ENCODE data around the gene ALDH1L1. TPM values are rescaled to one million over a fixed set of nuclear protein-coding genes. Genes with fewer than 3 reads are reported as not detected.
A peak's percentile ranks its signal among the peaks of the same experiment; 100 is the strongest.

Gene ALDH1L1
- total RNA-seq, 1 experiment from 2014 or later = 1.2 TPM

- TF ChIP-seq NFATC4 (CRISPR knock-in tag; IDR thresholded peaks at IDR 0.05) = no peak
Measured at GRCh38 chr3:126130081-126130855, 50.1 kb downstream of the ALDH1L1 start (continued).

GRCh38 chr3:126129398-126129891, 50.9 kb downstream of the ALDH1L1 start:
- H3K36me3 Mint-ChIP-seq = no peaks in the 10 kb centered on the region
- peaks cover 13% of the 10 kb centered on the region for H3K27me3 Mint-ChIP-seq (ENCODE audit: low read depth)
- H3K9me3 Mint-ChIP-seq = no peaks in the 10 kb centered on the region
- peak; percentile 8 for DNase-seq (ENCODE audit: low spot score)
- ATAC-seq = no peak
- TF ChIP-seq GABPB1 (CRISPR knock-in tag; IDR thresholded peaks at IDR 0.05) (no peak), ZNF425 (CRISPR knock-in tag; conservative IDR thresholded peaks at IDR 0.05) (no peak)
- ChIA-PET CTCF (no interaction called here), POLR2A (no interaction called here)
- H3K4me1 Mint-ChIP-seq = peaks cover 21% of the 10 kb centered on the region
- no peak overlapping the region for H3K4me3 Mint-ChIP-seq
- no peak overlapping the region for H3K27ac Mint-ChIP-seq

GRCh38 chr3:126128504-126129397, 51.6 kb downstream of the ALDH1L1 start:
- Mint-ChIP-seq H3K36me3 (no peaks in the 10 kb centered on the region), H3K4me3 (no peak overlapping the region), H3K4me1 (peaks cover 24% of the 10 kb centered on the region), H3K27ac (no peak overlapping the region), H3K9me3 (no peaks in the 10 kb centered on the region), H3K27me3 (ENCODE audit: low read depth) (peaks cover 8% of the 10 kb centered on the region)
- TF ChIP-seq ZBTB21 (CRISPR knock-in tag; IDR thresholded peaks at IDR 0.05; ENCODE audit: borderline replicate concordance) (no peak), ATF2 (CRISPR knock-in tag; IDR thresholded peaks at IDR 0.05; ENCODE audit: borderline replicate concordance, low read depth) (no peak), TEAD4 (CRISPR knock-in tag; IDR thresholded peaks at IDR 0.05) (no peak), MAX (CRISPR knock-in tag; IDR thresholded peaks at IDR 0.05) (no peak), FOXK1 (CRISPR knock-in tag; IDR thresholded peaks at IDR 0.05) (no peak), IRF2 (CRISPR knock-in tag; IDR thresholded peaks at IDR 0.05; ENCODE audit: borderline replicate concordance, low read depth) (no peak), CREM (CRISPR knock-in tag; IDR thresholded peaks at IDR 0.05) (no peak), ZNF138 (CRISPR knock-in tag; conservative IDR thresholded peaks at IDR 0.05) (no peak), ZNF121 (CRISPR knock-in tag; IDR thresholded peaks at IDR 0.05) (no peak), MYBL2 (CRISPR knock-in tag; IDR thresholded peaks at IDR 0.05) (no peak), AR (CRISPR knock-in tag; IDR thresholded peaks at IDR 0.05) (no peak), ESRRA (CRISPR knock-in tag; IDR thresholded peaks at IDR 0.05; ENCODE audit: borderline replicate concordance) (no peak), SMAD3 (CRISPR knock-in tag; IDR thresholded peaks at IDR 0.05; ENCODE audit: borderline replicate concordance) (no peak), ZNF425 (CRISPR knock-in tag; conservative IDR thresholded peaks at IDR 0.05) (no peak), GABPB1 (CRISPR knock-in tag; IDR thresholded peaks at IDR 0.05) (no peak), ETV6 (CRISPR knock-in tag; IDR thresholded peaks at IDR 0.05) (no peak), STAT6 (CRISPR knock-in tag; conservative IDR thresholded peaks at IDR 0.05; ENCODE audit: low read depth) (no peak)
- ChIA-PET POLR2A (no interaction called here), CTCF (no interaction called here)
- ATAC-seq (no peak), DNase-seq (ENCODE audit: low spot score) (no peak)
